Retina (tissue), 1 donor: ENCODE data around the gene ZBTB7A.

Experiments used
- DNase-seq: peaks from one replicate; pipeline ENCODE4 v3.0.0-alpha.2; 2016

Gene ZBTB7A

GRCh38 chr19:4093643-4094175, 27.0 kb upstream of the ZBTB7A start:
- DNase-seq: no peak

GRCh38 chr19:4090356-4091220, 23.9 kb upstream of the ZBTB7A start:
- no peak for DNase-seq

GRCh38 chr19:4089946-4090345, 23.2 kb upstream of the ZBTB7A start:
- no peak for DNase-seq

GRCh38 chr19:4089400-4089908, 22.8 kb upstream of the ZBTB7A start:
- no peak for DNase-seq

- no peak for DNase-seq
Measured at GRCh38 chr19:4088975-4089374, 22.3 kb upstream of the ZBTB7A start.

GRCh38 chr19:4087787-4088679, 21.3 kb upstream of the ZBTB7A start:
- DNase-seq: no peak

GRCh38 chr19:4086411-4086867, 19.7 kb upstream of the ZBTB7A start:
- DNase-seq: no peak

GRCh38 chr19:4084547-4084877, 17.8 kb upstream of the ZBTB7A start:
- no peak for DNase-seq

- no peak for DNase-seq
Measured at GRCh38 chr19:4083677-4084546, 17.2 kb upstream of the ZBTB7A start.

- no peak for DNase-seq
Measured at GRCh38 chr19:4082172-4082571, 15.5 kb upstream of the ZBTB7A start.

- no peak for DNase-seq
Measured at GRCh38 chr19:4081441-4082129, 14.9 kb upstream of the ZBTB7A start.

GRCh38 chr19:4080473-4080872, 13.8 kb upstream of the ZBTB7A start:
- DNase-seq: no peak

GRCh38 chr19:4077800-4078684, 11.3 kb upstream of the ZBTB7A start:
- no peak for DNase-seq

GRCh38 chr19:4077007-4077374, 10.3 kb upstream of the ZBTB7A start:
- no peak for DNase-seq

GRCh38 chr19:4075373-4075772, 8.7 kb upstream of the ZBTB7A start:
- DNase-seq: no peak

GRCh38 chr19:4071610-4072009, 4.9 kb upstream of the ZBTB7A start:
- no peak for DNase-seq

- DNase-seq: no peak
Measured at GRCh38 chr19:4069331-4069959, 2.7 kb upstream of the ZBTB7A start.

GRCh38 chr19:4068047-4068966, 1.6 kb upstream of the ZBTB7A start:
- peak; percentile 52 for DNase-seq

- peak; percentile 51 for DNase-seq
Measured at GRCh38 chr19:4067396-4068046, 822 bp upstream of the ZBTB7A start.
